Endothelial cell of umbilical vein (primary cell): ENCODE measurements around the gene NOL6. TPM values are rescaled to one million over a fixed set of nuclear protein-coding genes. Genes with fewer than 3 reads are reported as not detected.
"Not testable (repeated sequence)": the region's sequence is repeated elsewhere in the genome, so short reads cannot be mapped to it uniquely, and the experiment has no call there.

Source experiments
- BruUV-seq: library from RNA; stranded (reverse); fragments of 400-500 nt; replicated peaks from 2 replicates; lab custom pipeline; 2021; lab: Mats Ljungman, UMichigan
- CTCF ChIA-PET: fragments of 300-600, 350-600 bp; sonication (Branson Sonifier 250); formaldehyde crosslinking; loops from one replicate; lab custom pipeline; 2021; ENCODE audit warnings: antibody characterized with exemption, inconsistent platforms; lab: Charles Lee
- POLR2A ChIA-PET: fragments of 300-600, 350-600 bp; sonication (Branson Sonifier 250); formaldehyde crosslinking; loops from one replicate; lab custom pipeline; 2021; ENCODE audit warnings: antibody characterized with exemption, inconsistent platforms; lab: Charles Lee
- DNase-seq: peaks from one replicate; pipeline ENCODE4 v3.0.0-alpha.2; 2011; ENCODE audit warnings: low read depth, low spot score
- FAIRE-seq: peaks from 2 replicates; lab custom pipeline; 2011; peaks lifted over from hg19 to GRCh38; lab: Jason Lieb, UNC
- H2AFZ ChIP-seq: 2 replicates; pipeline ENCODE4 v1.6.0; 2012; ENCODE audit warnings: low read depth, low read length, control low read depth, inconsistent platforms
- H3K27ac ChIP-seq: 2 replicates; pipeline ENCODE4 v1.5.1; 2011; ENCODE audit warnings: low read depth, mild to moderate bottlenecking, control low read depth, low read length, moderate library complexity; ENCODE audit not compliant: insufficient read depth
- H3K27me3 ChIP-seq, 2 experiments: 2 replicates each; pipeline versions ENCODE4 v1.6.0 to v1.6.1; 2011; ENCODE audit warnings: low read length in 2 of 2, mixed read lengths in 1 of 2; ENCODE audit not compliant: control insufficient read depth in 2 of 2, insufficient read depth in 2 of 2
- H3K36me3 ChIP-seq, 2 experiments: 2 replicates in 1 of 2; 3 replicates in 1 of 2; pipeline ENCODE4 v1.5.1; 2011; ENCODE audit warnings: low read length in 2 of 2, mild to moderate bottlenecking in 1 of 2, moderate library complexity in 1 of 2; ENCODE audit not compliant: control insufficient read depth in 2 of 2, insufficient read depth in 2 of 2; ENCODE audit errors: extremely low read depth in 1 of 2
- H3K4me1 ChIP-seq: 3 replicates; pipeline ENCODE4 v1.5.1; 2011; ENCODE audit warnings: mild to moderate bottlenecking, low read length; ENCODE audit not compliant: control insufficient read depth, insufficient read depth; ENCODE audit errors: extremely low read depth
- H3K4me2 ChIP-seq: 2 replicates; pipeline ENCODE4 v1.6.1; 2011; ENCODE audit warnings: low read length, control low read depth, mixed read lengths; ENCODE audit not compliant: insufficient read depth
- H3K4me3 ChIP-seq, 3 experiments: fragments of 200-600 bp in 1 of 3; sonication (generic), shearing (Covaris generic) in 1 of 3; replicated peaks in 1 of 3; 2 replicates each; pipeline ENCODE4 v1.5.1; 2011 to 2016; ENCODE audit warnings: control low read depth in 3 of 3, low read length in 3 of 3, mild to moderate bottlenecking in 2 of 3, inconsistent platforms in 1 of 3, low read depth in 1 of 3, moderate library complexity in 1 of 3; ENCODE audit not compliant: insufficient read depth in 1 of 3
- H3K79me2 ChIP-seq: 2 replicates; pipeline ENCODE4 v1.6.0; 2012; ENCODE audit warnings: low read length, inconsistent platforms; ENCODE audit not compliant: control insufficient read depth, insufficient read depth
- H3K9ac ChIP-seq: replicated peaks from 2 replicates; pipeline ENCODE3; 2011; ENCODE audit warnings: low read length, control low read depth; ENCODE audit not compliant: insufficient read depth; ENCODE audit errors: extremely low read depth
- H3K9me1 ChIP-seq: replicated peaks from 3 replicates; pipeline ENCODE4 v1.6.0; 2011; ENCODE audit warnings: mild to moderate bottlenecking, low read length; ENCODE audit not compliant: control insufficient read depth, insufficient read depth; ENCODE audit errors: extremely low read depth
- H3K9me3 ChIP-seq: replicated peaks from 2 replicates; pipeline ENCODE4 v1.5.1; 2012; ENCODE audit warnings: low read length, inconsistent platforms; ENCODE audit not compliant: control insufficient read depth, insufficient read depth
- H4K20me1 ChIP-seq: replicated peaks from 2 replicates; pipeline ENCODE3; 2011; ENCODE audit warnings: mild to moderate bottlenecking, low read length; ENCODE audit not compliant: control insufficient read depth, insufficient read depth; ENCODE audit errors: extremely low read depth
- EZH2 ChIP-seq: IDR thresholded peaks from 2 replicates; pipeline ENCODE4 v1.6.1; 2012; ENCODE audit warnings: borderline replicate concordance, low read depth, mild to moderate bottlenecking, moderate library complexity, low read length, inconsistent platforms; ENCODE audit not compliant: severe bottlenecking
- FOS ChIP-seq: IDR thresholded peaks from 2 replicates; pipeline ENCODE4 v1.6.1; 2011; ENCODE audit warnings: mild to moderate bottlenecking, low read length, moderate library complexity, borderline replicate concordance; ENCODE audit not compliant: insufficient read depth
- GATA2 ChIP-seq: IDR thresholded peaks from 2 replicates; pipeline ENCODE4 v1.7.0; 2011; ENCODE audit warnings: low read depth, mild to moderate bottlenecking, moderate library complexity, mixed read lengths, low read length; ENCODE audit not compliant: insufficient read length, insufficient read depth
- JUN ChIP-seq: IDR thresholded peaks from 2 replicates; pipeline ENCODE4 v1.6.1; 2011; ENCODE audit warnings: borderline replicate concordance, low read depth; ENCODE audit not compliant: insufficient read length, insufficient read depth
- MYC ChIP-seq: IDR thresholded peaks from one replicate; pipeline ENCODE4 v1.6.1; 2011; ENCODE audit warnings: mild to moderate bottlenecking, low read depth, low read length
- POLR2A ChIP-seq: IDR thresholded peaks from 2 replicates; pipeline ENCODE4 v1.6.1; 2012; ENCODE audit warnings: low read depth, mild to moderate bottlenecking, control low read depth, low read length
- POLR2AphosphoS5 ChIP-seq: IDR thresholded peaks from 2 replicates; pipeline ENCODE4 v1.6.1; 2012; ENCODE audit warnings: low read depth, mild to moderate bottlenecking, control low read depth, low read length, moderate library complexity; ENCODE audit not compliant: insufficient read depth
- dilution Hi-C: fragments of 300-500 bp; cut with MboI; formaldehyde crosslinking; loops from one replicate; pipeline ENCODE4 v1.15.0; 2019; ENCODE audit warnings: low sequenced_read_pairs; ENCODE audit not compliant: extremely low pct_ligation_motif_present
- intact Hi-C: fragments of 100-400 bp; cut with micrococcal nuclease; formaldehyde crosslinking; loops from one replicate; pipeline ENCODE4 v1.10.0; 2022
- polyA plus RNA-seq, 4 experiments: library from polyadenylated mRNA; depleted of rRNA in 3 of 4; stranded (reverse) in 3 of 4; unstranded in 1 of 4; fragments of >200 nt; gene quantifications; 2 replicates each; pipeline versions ENCODE4 v1.2.1 to v1.2.3, GENCODE V29; 2011 to 2012; ENCODE audit warnings: missing spikeins in 1 of 4
- total RNA-seq: library from RNA; stranded (reverse); gene quantifications from 2 replicates; pipeline ENCODE4 v1.2.3, GENCODE V29; 2021
- TF ChIP-seq, protein P1 (sequence below), 2 donors: IDR thresholded peaks; 1 replicate in 1 of 2; 2 replicates in 1 of 2; pipeline ENCODE4 v1.5.1; 2011; ENCODE audit warnings: low read length in 2 of 2, mild to moderate bottlenecking in 2 of 2, moderate library complexity in 2 of 2, control low read depth in 1 of 2, inconsistent platforms in 1 of 2, low read depth in 1 of 2; ENCODE audit not compliant: insufficient read depth in 1 of 2; ENCODE audit errors: extremely low read depth in 1 of 2
- TF ChIP-seq, protein P2 (sequence below): IDR thresholded peaks from 2 replicates; pipeline ENCODE4 v1.6.1; 2011; ENCODE audit not compliant: insufficient read depth, insufficient read length

The NOL6 gene
- total and polyA plus RNA-seq, 2 donors (not counting 3 experiments of a cell fraction or from before 2014, with no cell fraction given), result 35.7 to 45.1 TPM

DNA sequence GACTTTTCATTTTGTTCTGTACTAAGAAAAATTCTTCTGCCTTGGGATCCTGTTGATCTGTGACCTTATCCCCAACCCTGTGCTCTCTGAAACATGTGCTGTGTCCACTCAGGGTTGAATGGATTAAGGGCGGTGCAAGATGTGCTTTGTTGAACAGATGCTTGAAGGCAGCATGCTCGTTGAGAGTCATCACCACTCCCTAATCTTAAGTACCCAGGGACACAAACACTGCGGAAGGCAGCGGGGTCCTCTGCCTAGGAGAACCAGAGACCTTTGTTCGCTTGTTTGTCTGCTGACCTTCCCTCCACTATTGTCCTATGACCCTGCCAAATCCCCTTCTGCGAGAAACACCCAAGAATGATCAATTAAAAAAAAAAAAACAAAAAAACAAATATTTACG is 49.7 kb downstream of the NOL6 start:
- BruUV-seq, CTCF ChIA-PET, H2AFZ ChIP-seq, H3K4me3 ChIP-seq, H3K27ac ChIP-seq, DNase-seq, H3K79me2 ChIP-seq, H4K20me1 ChIP-seq, FAIRE-seq, H3K27me3 ChIP-seq, H3K4me1 ChIP-seq, POLR2A ChIA-PET, H3K4me2 ChIP-seq, H3K9me1 ChIP-seq, dilution Hi-C loops, H3K36me3 ChIP-seq, H3K9ac ChIP-seq, intact Hi-C loops, H3K9me3 ChIP-seq: not testable (repeated sequence)

DNA sequence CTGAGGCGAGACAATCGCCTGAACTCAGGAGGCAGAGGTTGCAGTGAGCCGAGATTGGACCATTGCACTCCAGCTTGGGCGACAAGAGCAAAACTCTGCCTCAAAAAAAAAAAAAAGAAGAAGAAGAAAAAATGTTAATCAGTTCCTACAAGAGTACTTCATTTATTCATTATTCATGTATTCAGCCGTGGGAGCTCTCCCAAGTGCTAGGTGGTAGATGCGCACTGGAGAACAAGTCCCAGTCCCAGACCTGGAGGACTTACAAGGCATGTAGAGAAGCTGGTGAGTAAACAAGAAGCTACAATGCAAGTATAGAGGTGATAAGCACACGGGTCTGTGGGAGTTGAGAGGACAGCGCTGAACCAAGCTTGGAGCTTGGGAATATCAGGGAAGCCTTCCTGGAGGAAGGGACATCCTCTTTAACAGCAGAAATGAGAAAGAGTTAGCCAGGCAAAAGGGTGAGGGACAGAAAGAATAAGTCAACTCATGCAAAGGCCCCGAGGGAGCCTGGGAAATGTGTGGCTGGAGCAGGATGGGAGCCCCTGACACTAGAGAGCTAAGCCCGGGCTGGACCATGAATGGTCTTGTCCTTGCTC is 53.9 kb downstream of the NOL6 start:
- CTCF ChIA-PET, result interaction anchor here (0.8 to 1.5 kb wide), 4 partner anchors 8 to 45 kb away, joined by 3 to 8 read pairs (median 6); no protein-coding TSS in a partner anchor
- BruUV-seq, result no TSS peak
- Histone ChIP-seq H3K27ac (no peak overlapping the region), H3K4me1 (no peaks in the 10 kb centered on the region), H3K36me3 (no peaks in the 10 kb centered on the region), H2AFZ (no peak overlapping the region), H3K9ac (no peak overlapping the region), H3K9me3 (no peaks in the 10 kb centered on the region), H3K27me3 (peaks cover 0 to 3% of the 10 kb centered on the region in 2 experiments), H3K9me1 (no peaks in the 10 kb centered on the region), H3K4me3 (no peak overlapping the region), H3K4me2 (no peak overlapping the region), H3K79me2 (no peaks in the 10 kb centered on the region), H4K20me1 (no peaks in the 10 kb centered on the region)
- FAIRE-seq (no peak), DNase-seq (no peak)
- intact Hi-C loops, result loop anchor here (5.0 kb wide), 1 partner anchor 47 kb away; no protein-coding TSS in a partner anchor
- TF ChIP-seq, protein P1, sequence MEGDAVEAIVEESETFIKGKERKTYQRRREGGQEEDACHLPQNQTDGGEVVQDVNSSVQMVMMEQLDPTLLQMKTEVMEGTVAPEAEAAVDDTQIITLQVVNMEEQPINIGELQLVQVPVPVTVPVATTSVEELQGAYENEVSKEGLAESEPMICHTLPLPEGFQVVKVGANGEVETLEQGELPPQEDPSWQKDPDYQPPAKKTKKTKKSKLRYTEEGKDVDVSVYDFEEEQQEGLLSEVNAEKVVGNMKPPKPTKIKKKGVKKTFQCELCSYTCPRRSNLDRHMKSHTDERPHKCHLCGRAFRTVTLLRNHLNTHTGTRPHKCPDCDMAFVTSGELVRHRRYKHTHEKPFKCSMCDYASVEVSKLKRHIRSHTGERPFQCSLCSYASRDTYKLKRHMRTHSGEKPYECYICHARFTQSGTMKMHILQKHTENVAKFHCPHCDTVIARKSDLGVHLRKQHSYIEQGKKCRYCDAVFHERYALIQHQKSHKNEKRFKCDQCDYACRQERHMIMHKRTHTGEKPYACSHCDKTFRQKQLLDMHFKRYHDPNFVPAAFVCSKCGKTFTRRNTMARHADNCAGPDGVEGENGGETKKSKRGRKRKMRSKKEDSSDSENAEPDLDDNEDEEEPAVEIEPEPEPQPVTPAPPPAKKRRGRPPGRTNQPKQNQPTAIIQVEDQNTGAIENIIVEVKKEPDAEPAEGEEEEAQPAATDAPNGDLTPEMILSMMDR (IDR thresholded peaks at IDR 0.05; ENCODE audit: extremely low read depth in 1 of 2, insufficient read depth in 1 of 2, low read depth in 1 of 2, low read length in 2 of 2), result no peak
- no peak for TF ChIP-seq JUN
- no peak for TF ChIP-seq GATA2
- TF ChIP-seq, protein P2, sequence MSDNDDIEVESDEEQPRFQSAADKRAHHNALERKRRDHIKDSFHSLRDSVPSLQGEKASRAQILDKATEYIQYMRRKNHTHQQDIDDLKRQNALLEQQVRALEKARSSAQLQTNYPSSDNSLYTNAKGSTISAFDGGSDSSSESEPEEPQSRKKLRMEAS, result no peak
- no peak for TF ChIP-seq POLR2AphosphoS5
- no peak for TF ChIP-seq EZH2
- TF ChIP-seq POLR2A, result no peak
- no peak for TF ChIP-seq FOS
- TF ChIP-seq MYC, result no peak
- dilution Hi-C loops, result no loop called here
- POLR2A ChIA-PET, result no interaction called here
